GM10847 (cell line): ENCODE data around the gene TMEM135.

Experiments used
- POLR2A ChIP-seq: IDR thresholded peaks from 2 replicates; pipeline ENCODE4 v1.6.1; 2011; ENCODE audit not compliant: insufficient read length; ENCODE audit errors: extremely low read depth

The TMEM135 gene

GRCh38 chr11:87101956-87102580, 64.3 kb downstream of the TMEM135 start:
- TF ChIP-seq POLR2A = no peak

DNA sequence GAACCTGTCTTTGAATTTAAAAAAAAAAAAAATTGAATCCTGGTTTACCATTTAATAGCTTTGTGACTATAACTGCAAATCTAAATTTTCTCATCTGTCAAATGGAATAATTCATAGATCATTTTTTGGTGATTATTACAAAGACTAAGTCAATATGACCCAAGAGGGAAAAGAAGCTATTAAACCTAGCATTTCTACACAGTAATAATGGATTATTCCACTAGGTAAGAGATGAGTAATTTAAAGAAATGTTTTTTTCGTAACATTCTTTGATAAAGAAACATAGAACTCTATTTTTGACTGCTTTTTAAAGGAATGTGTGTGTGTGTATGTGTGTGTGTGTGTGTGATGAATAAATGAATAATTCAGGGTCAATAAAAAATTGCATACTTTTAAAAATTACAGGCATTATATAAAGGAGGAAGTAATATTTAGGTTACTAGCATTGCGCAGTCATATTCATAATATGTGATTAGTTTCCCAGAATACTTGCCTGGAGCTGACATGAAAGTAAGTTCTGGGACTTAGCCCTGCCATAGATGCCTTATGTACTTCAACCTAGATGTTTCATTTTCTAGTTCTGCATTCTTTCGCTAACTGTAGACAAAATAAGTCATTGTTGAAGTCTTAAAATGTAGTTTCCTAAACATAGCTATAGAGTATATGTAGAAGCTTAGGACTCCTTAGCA, 72.9 kb downstream of the TMEM135 start:
- no peak for TF ChIP-seq POLR2A

DNA sequence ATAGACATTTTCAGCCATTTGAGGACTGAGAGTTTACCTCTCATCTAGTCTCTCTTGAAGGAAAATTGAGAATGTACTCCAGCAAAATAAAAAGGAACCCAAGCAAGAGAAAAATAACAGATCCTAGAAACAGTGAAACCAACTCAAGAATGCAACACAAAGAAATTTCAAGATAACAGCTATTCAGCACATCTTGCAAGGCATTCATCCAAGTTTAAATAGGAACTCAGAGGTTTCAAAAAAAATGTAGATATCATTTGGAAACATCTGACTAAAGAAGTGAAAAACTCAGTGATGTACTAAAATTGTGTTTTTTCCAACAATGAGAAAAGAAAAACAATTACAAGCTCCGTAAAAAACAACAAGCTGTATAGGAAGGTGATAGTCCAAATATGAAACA, 76.4 kb downstream of the TMEM135 start:
- no peak for TF ChIP-seq POLR2A

DNA sequence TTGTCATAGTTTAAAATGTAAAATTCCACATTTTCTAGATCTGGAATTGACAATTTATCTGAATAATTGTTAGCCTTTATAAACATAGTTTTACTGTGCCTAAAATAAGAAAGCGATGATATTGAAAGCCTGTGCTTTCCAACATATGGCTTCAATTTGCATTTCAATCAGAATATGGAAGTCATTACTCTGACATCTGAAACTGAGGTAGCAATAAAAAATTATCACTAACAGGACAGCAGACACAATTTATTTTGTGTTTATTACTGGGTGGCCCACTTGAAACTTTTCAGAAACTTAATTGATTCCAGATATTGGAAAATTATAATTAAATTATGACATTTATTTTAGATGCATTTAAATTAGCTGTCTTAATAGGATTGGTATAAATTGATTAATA, 78.5 kb downstream of the TMEM135 start:
- TF ChIP-seq POLR2A = no peak

DNA sequence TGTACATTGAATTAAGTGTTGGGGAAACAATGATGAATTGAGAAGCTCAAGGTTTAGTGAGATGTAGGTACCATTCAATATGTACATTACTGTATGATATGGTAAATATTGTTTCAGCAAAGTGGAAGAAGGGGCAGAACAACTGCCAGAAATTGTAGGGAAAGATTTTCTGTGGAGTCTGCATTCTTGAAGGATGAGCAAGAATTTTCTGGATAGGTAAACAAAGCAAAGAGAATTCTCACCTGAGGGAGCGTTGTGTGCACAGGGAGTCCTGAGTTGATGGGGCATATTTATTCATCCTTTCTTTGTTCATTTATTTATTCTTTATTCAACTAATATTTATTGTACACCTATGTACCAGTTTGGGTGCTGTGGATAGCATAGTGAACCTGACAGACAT, 83.2 kb downstream of the TMEM135 start:
- TF ChIP-seq POLR2A = no peak

GRCh38 chr11:87122852-87123251, 85.1 kb downstream of the TMEM135 start:
- TF ChIP-seq POLR2A = no peak

DNA sequence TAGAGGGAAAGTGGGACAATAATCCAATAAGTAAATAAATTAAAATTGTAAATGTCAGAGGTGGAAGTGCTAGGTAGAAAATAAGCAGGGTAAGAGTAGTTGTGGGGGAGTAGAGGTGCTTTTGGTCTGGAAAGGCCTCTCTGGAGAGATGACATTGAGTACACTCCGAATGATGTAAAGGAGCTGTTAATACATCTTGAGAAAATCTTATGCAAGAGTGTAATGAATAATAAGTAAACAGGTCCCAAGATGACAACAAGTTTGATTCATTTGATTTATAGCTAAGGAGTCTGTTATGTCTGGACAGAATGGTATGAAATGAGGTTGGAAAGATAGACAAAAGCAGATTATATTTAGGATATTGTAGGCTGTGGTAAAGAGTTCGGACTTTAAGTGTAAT, 87.5 kb downstream of the TMEM135 start:
- no peak for TF ChIP-seq POLR2A

- no peak for TF ChIP-seq POLR2A
These were observed 89.4 kb downstream of the TMEM135 start for GRCh38 chr11:87127101-87127500.

- TF ChIP-seq POLR2A = no peak
These were observed 90.6 kb downstream of the TMEM135 start for GRCh38 chr11:87128372-87128771.

- TF ChIP-seq POLR2A = no peak
These were observed 96.9 kb downstream of the TMEM135 start for GRCh38 chr11:87134524-87135106.

GRCh38 chr11:87136236-87136635, 98.5 kb downstream of the TMEM135 start:
- TF ChIP-seq POLR2A = no peak

DNA sequence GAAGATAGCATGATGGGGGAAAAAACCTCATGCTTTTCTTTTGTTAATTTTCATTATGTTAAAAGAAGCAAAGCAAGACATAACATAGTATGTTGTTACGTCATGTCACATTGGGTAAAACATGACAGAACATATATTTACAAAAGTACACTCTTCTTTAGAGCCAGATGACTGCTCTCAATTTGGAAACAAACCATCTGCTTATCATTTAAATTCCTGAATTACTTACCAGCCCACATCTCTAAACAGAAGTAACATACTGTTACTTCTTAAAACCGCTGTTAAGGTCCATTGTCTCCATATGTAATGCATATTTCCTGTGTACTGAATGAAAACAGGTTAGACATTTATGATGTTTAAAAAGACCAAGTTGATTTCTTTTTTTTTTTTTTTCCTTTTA, 100.0 kb downstream of the TMEM135 start:
- TF ChIP-seq POLR2A = no peak

- no peak for TF ChIP-seq POLR2A
These were observed 101.7 kb downstream of the TMEM135 start for GRCh38 chr11:87139475-87139874.

DNA sequence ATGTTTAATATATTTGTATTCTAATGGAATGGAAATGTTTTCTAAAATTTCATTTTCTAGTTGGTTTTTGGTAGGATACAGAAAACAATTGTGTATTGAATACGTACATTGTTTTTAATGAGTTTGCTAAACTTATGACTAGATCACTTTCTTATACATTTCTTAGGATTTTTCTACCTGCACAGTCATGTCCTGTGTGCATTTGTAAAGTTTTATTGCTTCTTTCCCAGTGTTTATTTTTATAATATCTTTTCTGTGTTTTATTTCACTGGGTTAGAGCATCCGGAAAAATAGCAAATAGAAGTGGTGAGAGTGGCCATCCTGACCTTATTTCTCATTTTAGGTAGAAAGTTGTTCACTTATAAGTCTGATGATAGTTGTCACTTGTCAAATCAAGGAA, 103.6 kb downstream of the TMEM135 start:
- no peak for TF ChIP-seq POLR2A

GRCh38 chr11:87141980-87142514, 104.3 kb downstream of the TMEM135 start:
- TF ChIP-seq POLR2A = no peak

DNA sequence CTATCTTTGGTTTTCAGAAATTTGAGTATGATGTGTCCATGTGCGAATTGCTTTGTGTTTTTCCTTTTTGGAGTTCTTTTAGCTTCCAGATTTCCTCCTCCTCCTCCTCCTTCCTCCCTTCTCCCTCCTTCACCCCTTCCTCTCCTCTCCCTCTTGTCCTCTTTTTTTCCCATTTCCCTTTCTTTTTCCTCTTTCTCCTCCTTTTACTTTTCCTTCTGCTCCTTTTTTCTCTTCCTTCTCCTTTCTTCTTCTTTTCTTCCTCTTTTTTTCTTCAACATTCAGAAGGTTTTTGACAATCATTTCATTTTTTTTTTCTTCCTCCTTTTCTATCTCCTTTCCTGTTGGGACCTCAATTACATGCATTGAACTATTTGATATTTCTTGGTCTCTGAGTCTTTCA, 104.9 kb downstream of the TMEM135 start:
- no peak for TF ChIP-seq POLR2A
